ENCODE measurements around the gene NTM. TPM values are rescaled to one million over a fixed set of nuclear protein-coding genes. Genes with fewer than 3 reads are reported as not detected.

Gene NTM
- total and polyA plus RNA-seq, 2 donors from 2014 or later, result 0.92 to 10.3 TPM

DNA sequence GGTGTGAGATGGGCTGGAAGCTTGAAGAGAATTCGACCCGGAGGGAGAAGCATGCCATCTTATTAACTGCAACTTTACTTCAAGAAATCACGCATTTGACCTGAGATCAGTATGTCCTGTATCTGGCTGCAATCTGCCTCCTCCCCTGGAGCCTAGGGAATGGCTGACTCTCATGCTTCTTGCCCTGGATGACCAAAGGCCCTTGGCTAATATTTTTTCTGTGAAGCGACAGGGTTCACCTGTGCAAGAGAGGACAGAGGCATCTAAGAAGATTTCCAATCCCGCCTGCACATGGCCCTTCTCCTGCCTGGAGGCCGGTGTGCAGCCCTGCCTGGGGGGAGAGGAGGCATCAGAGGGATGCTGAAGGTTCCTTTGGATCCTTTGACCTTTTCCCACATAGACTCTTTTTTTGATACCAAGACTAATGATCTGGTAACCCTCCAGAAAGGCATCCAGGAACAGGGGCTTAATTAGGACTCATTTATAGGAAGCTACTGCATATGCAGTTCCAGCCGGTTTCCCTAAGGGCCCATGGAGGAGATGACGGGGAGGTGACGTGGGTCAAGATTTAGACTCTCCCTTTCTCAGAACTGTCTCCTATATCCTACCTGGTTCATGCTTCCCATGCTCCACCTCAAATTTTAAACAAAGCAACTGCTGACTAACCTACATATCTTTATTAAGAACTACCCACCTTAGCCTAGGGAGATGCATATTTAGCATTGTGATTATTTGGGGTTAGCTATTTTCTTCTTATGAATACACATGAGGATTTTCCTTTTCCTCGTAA is 50.8 kb downstream of the NTM start:
- no peak for TF ChIP-seq CTCF (IDR thresholded peaks at IDR 0.05; ENCODE audit: borderline replicate concordance, extremely low read depth, insufficient read depth)
- no peak for FAIRE-seq
- no peaks in the 10 kb centered on the region for H3K9me3 ChIP-seq (ENCODE audit: control insufficient read depth in 2 of 3, insufficient read depth in 1 of 3, low read length in 3 of 3)

DNA sequence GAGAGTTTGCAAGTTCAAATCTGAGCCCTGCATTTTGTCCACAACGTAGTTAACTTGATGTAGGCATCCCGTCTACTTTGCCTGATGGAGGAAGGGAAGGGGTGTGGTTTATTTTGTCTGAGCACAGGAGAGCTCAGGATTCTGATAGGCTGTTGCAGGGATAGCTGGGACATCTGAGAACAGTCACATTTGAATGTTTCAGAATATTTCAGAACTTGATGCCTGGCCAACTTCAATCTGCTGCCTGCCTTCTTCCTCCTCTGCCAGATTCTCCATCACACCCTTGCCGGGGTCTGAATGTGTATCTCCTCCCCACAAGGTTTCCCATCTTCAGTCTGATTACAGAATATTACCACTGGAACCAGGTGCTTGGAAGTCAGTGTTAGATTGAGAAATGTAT is 51.6 kb downstream of the NTM start:
- no peak for TF ChIP-seq CTCF (IDR thresholded peaks at IDR 0.05; ENCODE audit: borderline replicate concordance, extremely low read depth, insufficient read depth)
- no peak for FAIRE-seq
- intact Hi-C loops (cut with DNase I), result no loop called here

More for the DNA sequence above, 50.8 kb downstream of the NTM start:
- Histone ChIP-seq H3K36me3 (ENCODE audit: control insufficient read depth in 2 of 3, insufficient read depth in 3 of 3, low read length in 3 of 3) (no peaks in the 10 kb centered on the region), H3K4me1 (ENCODE audit: control insufficient read depth in 2 of 3, insufficient read depth in 2 of 3, low read depth in 1 of 3, low read length in 3 of 3) (no peaks in the 10 kb centered on the region), H3K9ac (ENCODE audit: low read length in 3 of 3) (no peak overlapping the region), H3K27me3 (ENCODE audit: control insufficient read depth, insufficient read depth, low read length) (no peaks in the 10 kb centered on the region), H3K4me3 (ENCODE audit: low read length in 3 of 3) (no peak overlapping the region), H3K27ac (ENCODE audit: low read depth in 2 of 2, low read length in 2 of 2) (no peak overlapping the region)
- intact Hi-C loops (cut with DNase I), result no loop called here
- no peak for DNase-seq

DNA sequence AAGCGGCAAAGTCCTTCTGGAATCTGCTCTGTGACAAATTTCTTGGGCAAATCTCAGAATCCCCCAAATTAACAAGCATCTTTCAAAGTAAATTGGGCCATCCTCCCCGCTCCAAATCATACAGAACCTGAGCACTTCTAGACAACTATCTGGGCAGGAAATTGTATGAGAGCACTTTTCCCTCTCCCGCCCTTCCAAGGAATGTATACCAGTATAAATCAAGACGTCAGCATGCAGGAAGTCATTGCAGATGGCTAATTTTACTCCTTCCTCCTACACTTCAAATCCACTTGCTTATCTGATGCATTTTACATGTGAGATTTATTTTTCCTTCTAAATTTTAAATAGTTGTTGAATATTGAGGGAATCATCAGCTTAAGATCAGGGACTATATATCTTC is 52.1 kb downstream of the NTM start:
- no peak overlapping the region for H3K9ac ChIP-seq (ENCODE audit: low read length in 3 of 3)
- H3K27ac ChIP-seq (ENCODE audit: low read depth in 2 of 2, low read length in 2 of 2), result no peak overlapping the region
- H3K27me3 ChIP-seq (ENCODE audit: control insufficient read depth, insufficient read depth, low read length), result no peaks in the 10 kb centered on the region
- DNase-seq (peak in 2 of 5 donors; percentile 57 to 82), FAIRE-seq (no peak)
- no peaks in the 10 kb centered on the region for H3K9me3 ChIP-seq (ENCODE audit: control insufficient read depth in 2 of 3, insufficient read depth in 1 of 3, low read length in 3 of 3)
- no peaks in the 10 kb centered on the region for H3K36me3 ChIP-seq (ENCODE audit: control insufficient read depth in 2 of 3, insufficient read depth in 3 of 3, low read length in 3 of 3)
- H3K4me3 ChIP-seq (ENCODE audit: low read length in 3 of 3), result no peak overlapping the region
- TF ChIP-seq CTCF (IDR thresholded peaks at IDR 0.05; ENCODE audit: borderline replicate concordance, extremely low read depth, insufficient read depth), result no peak
- intact Hi-C loops (cut with DNase I), result no loop called here
- no peaks in the 10 kb centered on the region for H3K4me1 ChIP-seq (ENCODE audit: control insufficient read depth in 2 of 3, insufficient read depth in 2 of 3, low read depth in 1 of 3, low read length in 3 of 3)

More for the DNA sequence above, 51.6 kb downstream of the NTM start:
- H3K4me1 ChIP-seq (ENCODE audit: control insufficient read depth in 2 of 3, insufficient read depth in 2 of 3, low read depth in 1 of 3, low read length in 3 of 3), result no peaks in the 10 kb centered on the region
- H3K9ac ChIP-seq (ENCODE audit: low read length in 3 of 3), result no peak overlapping the region
- no peaks in the 10 kb centered on the region for H3K36me3 ChIP-seq (ENCODE audit: control insufficient read depth in 2 of 3, insufficient read depth in 3 of 3, low read length in 3 of 3)
- H3K9me3 ChIP-seq (ENCODE audit: control insufficient read depth in 2 of 3, insufficient read depth in 1 of 3, low read length in 3 of 3), result no peaks in the 10 kb centered on the region
- peak in 1 of 5 donors; percentile 24 for DNase-seq
- H3K27ac ChIP-seq (ENCODE audit: low read depth in 2 of 2, low read length in 2 of 2), result no peak overlapping the region
- H3K4me3 ChIP-seq (ENCODE audit: low read length in 3 of 3), result no peak overlapping the region
- no peaks in the 10 kb centered on the region for H3K27me3 ChIP-seq (ENCODE audit: control insufficient read depth, insufficient read depth, low read length)
